Measurements from ENCODE around the gene NCF2.
A peak's percentile ranks its signal among the peaks of the same experiment; 100 is the strongest.

The NCF2 gene

GRCh38 chr1:183590244-183591191 is at the start of gene NCF2:
TSS of gene NCF2 (minus strand) at chr1:183590459. CDS start at chr1:183590329, 130 bp downstream.
- no peak for TF ChIP-seq CTCF (IDR thresholded peaks at IDR 0.05; ENCODE audit: low read depth, low read length)
- peak in 1 of 2 donors; percentile 64 for DNase-seq (ENCODE audit: low read depth in 2 of 2)
- H3K4me3 ChIP-seq (replicated peaks in 1 of 2; ENCODE audit: low read depth in 2 of 2, low read length in 2 of 2): no peak within 1 kb of the TSS

- DNase-seq (ENCODE audit: low read depth in 2 of 2): no peak
- H3K4me3 ChIP-seq (replicated peaks in 1 of 2; ENCODE audit: low read depth in 2 of 2, low read length in 2 of 2): no peak overlapping the region
- no peak for TF ChIP-seq CTCF (IDR thresholded peaks at IDR 0.05; ENCODE audit: low read depth, low read length)
Observed at GRCh38 chr1:183638649-183639387, 48.6 kb upstream of the NCF2 start.

GRCh38 chr1:183636783-183637182 is 46.5 kb upstream of the NCF2 start:
- H3K4me3 ChIP-seq (replicated peaks in 1 of 2; ENCODE audit: low read depth in 2 of 2, low read length in 2 of 2): peak overlapping the region in 1 of 2 donors; percentile 74
- DNase-seq (ENCODE audit: low read depth in 2 of 2): no peak
- no peak for TF ChIP-seq CTCF (IDR thresholded peaks at IDR 0.05; ENCODE audit: low read depth, low read length)

GRCh38 chr1:183636334-183636682 is 46.0 kb upstream of the NCF2 start:
- TF ChIP-seq CTCF (IDR thresholded peaks at IDR 0.05; ENCODE audit: low read depth, low read length): no peak
- DNase-seq (ENCODE audit: low read depth in 2 of 2): no peak
- H3K4me3 ChIP-seq (replicated peaks in 1 of 2; ENCODE audit: low read depth in 2 of 2, low read length in 2 of 2): peak overlapping the region; percentile 74 to 84

GRCh38 chr1:183635606-183636333 is 45.5 kb upstream of the NCF2 start, which contains the start of gene ARPC5:
TSS of gene ARPC5 (minus strand) at chr1:183635783. CDS start at chr1:183635659, 124 bp downstream.
- H3K4me3 ChIP-seq (replicated peaks in 1 of 2; ENCODE audit: low read depth in 2 of 2, low read length in 2 of 2): peak within 1 kb of the TSS; percentile 74 to 95
- TF ChIP-seq CTCF (IDR thresholded peaks at IDR 0.05; ENCODE audit: low read depth, low read length): no peak
- peak; percentile 99 for DNase-seq (ENCODE audit: low read depth in 2 of 2)

- DNase-seq (ENCODE audit: low read depth in 2 of 2): peak in 1 of 2 donors; percentile 34
- peak overlapping the region; percentile 74 to 95 for H3K4me3 ChIP-seq (replicated peaks in 1 of 2; ENCODE audit: low read depth in 2 of 2, low read length in 2 of 2)
- TF ChIP-seq CTCF (IDR thresholded peaks at IDR 0.05; ENCODE audit: low read depth, low read length): no peak
Observed at GRCh38 chr1:183635099-183635605, 44.9 kb upstream of the NCF2 start.

All from cardiac fibroblast (primary cell).